Smooth muscle cell (in vitro differentiated cells): ENCODE results near the gene LRRC3. TPM values are rescaled to one million over a fixed set of nuclear protein-coding genes. Genes with fewer than 3 reads are reported as not detected.
A peak's percentile ranks its signal among the peaks of the same experiment; 100 is the strongest.
"Not testable (repeated sequence)": the region's sequence is repeated elsewhere in the genome, so short reads cannot be mapped to it uniquely, and the experiment has no call there.

Source experiments
- DNase-seq: peaks from one replicate; lab custom pipeline; 2025; ENCODE audit not compliant: unreplicated experiment; lab: John Stamatoyannopoulos, UW
- H2AFZ ChIP-seq: fragments of 200-600 bp; sonication (generic); 2 replicates; pipeline ENCODE4 v1.6.0; 2016; ENCODE audit warnings: antibody characterized with exemption, low read depth, mild to moderate bottlenecking
- H3F3A ChIP-seq: fragments of 200-600 bp; sonication (generic); 2 replicates; pipeline ENCODE4 v1.6.0; 2017; ENCODE audit warnings: antibody characterized with exemption, low read depth
- H3K27ac ChIP-seq: fragments of 200-600 bp; sonication (generic); 2 replicates; pipeline ENCODE4 v1.5.1; 2016; ENCODE audit warnings: low read depth, mild to moderate bottlenecking
- H3K27me3 ChIP-seq: fragments of 200-600 bp; sonication (generic); 2 replicates; pipeline ENCODE4 v1.6.1; 2016; ENCODE audit warnings: low read depth, mild to moderate bottlenecking
- H3K36me3 ChIP-seq: fragments of 200-600 bp; sonication (generic); 2 replicates; pipeline ENCODE4 v1.5.1; 2016; ENCODE audit warnings: low read depth
- H3K4me1 ChIP-seq: fragments of 200-600 bp; sonication (generic); 2 replicates; pipeline ENCODE4 v1.5.1; 2016; ENCODE audit warnings: low read depth
- H3K4me2 ChIP-seq: fragments of 200-600 bp; sonication (generic); 2 replicates; pipeline ENCODE4 v1.6.0; 2016; ENCODE audit warnings: mild to moderate bottlenecking
- H3K4me3 ChIP-seq: fragments of 200-600 bp; sonication (generic); 2 replicates; pipeline ENCODE4 v1.5.1; 2016; ENCODE audit warnings: mild to moderate bottlenecking
- H3K79me2 ChIP-seq: fragments of 200-600 bp; sonication (generic); 2 replicates; pipeline ENCODE4 v1.6.0; 2016; ENCODE audit warnings: low read depth, mild to moderate bottlenecking
- H3K9ac ChIP-seq: fragments of 200-600 bp; sonication (generic); 2 replicates; pipeline ENCODE4 v1.6.0; 2016; ENCODE audit warnings: low read depth
- H3K9me3 ChIP-seq: fragments of 200-600 bp; sonication (generic); replicated peaks from 2 replicates; pipeline ENCODE4 v1.5.1; 2016; ENCODE audit warnings: low read depth
- H4K20me1 ChIP-seq: fragments of 200-600 bp; sonication (generic); 2 replicates; pipeline ENCODE4 v1.6.0; 2016; ENCODE audit warnings: low read depth
- WGBS: methylation state at CpG from one replicate; pipeline ENCODE4 v1.1.7; 2016; ENCODE audit warnings: low lambda C conversion rate; 5-methylcytosine and 5-hydroxymethylcytosine counted together
- polyA plus RNA-seq: library from polyadenylated mRNA; unstranded; fragments of >200 nt; fragmentation: Nextera tagmentation; extraction: Ambion mirVana; gene quantifications from 2 replicates; pipeline ENCODE4 v1.2.1, GENCODE V29; 2016
- total RNA-seq: library from RNA; depleted of rRNA; stranded (reverse); fragments of >200 nt; gene quantifications from 2 replicates; pipeline ENCODE4 v1.2.3, GENCODE V29; 2014
- TF ChIP-seq, protein P1 (sequence below): fragments of 200-600 bp; sonication (generic); IDR thresholded peaks from 2 replicates; pipeline ENCODE4 v1.5.1; 2017; ENCODE audit warnings: borderline replicate concordance, mild to moderate bottlenecking, antibody characterized with exemption; ENCODE audit not compliant: insufficient read depth, poor library complexity, severe bottlenecking

Gene LRRC3
- total and polyA plus RNA-seq, 2 experiments from 2014 or later = 4.9 to 5.3 TPM

DNA sequence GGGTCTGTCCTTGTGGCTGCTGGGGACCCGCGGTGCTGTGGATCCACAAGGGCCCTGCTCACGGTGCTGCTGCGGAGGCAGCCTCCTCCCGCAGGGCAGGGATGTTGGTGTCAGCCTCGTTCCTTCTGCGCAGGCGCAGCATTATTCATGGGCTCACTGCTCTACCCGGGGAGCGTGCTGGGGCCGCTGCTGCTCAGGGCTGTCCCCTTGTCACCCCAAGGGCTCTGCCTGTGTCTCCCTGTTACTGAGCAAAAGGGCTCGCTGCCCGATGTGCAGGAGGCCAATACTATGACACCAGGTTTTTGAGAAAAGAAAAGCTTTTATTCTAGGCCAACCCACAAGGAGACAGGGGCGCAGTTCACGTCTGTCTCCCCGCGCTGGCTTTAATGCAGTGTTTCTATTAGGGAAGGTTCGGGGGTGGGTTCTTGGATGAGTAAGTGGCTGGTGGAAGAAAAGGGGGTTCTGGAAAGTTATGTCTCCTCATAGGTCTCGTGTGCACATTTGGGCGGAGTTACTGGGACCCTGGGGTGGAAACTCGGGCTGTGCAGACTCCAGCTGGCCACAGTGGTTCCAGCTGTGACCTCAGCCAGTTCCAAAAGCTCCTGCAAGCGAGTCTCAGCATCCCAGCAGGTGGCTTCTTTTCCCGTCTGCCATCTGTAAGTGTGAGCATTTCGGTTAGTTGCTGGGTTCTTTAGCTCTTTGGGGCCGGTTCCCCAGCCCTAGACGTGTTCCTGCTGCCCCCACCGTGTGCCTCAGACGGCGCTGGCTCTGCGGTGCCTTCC is 40.8 kb upstream of the LRRC3 start:
- TF ChIP-seq, protein P1, sequence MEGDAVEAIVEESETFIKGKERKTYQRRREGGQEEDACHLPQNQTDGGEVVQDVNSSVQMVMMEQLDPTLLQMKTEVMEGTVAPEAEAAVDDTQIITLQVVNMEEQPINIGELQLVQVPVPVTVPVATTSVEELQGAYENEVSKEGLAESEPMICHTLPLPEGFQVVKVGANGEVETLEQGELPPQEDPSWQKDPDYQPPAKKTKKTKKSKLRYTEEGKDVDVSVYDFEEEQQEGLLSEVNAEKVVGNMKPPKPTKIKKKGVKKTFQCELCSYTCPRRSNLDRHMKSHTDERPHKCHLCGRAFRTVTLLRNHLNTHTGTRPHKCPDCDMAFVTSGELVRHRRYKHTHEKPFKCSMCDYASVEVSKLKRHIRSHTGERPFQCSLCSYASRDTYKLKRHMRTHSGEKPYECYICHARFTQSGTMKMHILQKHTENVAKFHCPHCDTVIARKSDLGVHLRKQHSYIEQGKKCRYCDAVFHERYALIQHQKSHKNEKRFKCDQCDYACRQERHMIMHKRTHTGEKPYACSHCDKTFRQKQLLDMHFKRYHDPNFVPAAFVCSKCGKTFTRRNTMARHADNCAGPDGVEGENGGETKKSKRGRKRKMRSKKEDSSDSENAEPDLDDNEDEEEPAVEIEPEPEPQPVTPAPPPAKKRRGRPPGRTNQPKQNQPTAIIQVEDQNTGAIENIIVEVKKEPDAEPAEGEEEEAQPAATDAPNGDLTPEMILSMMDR = no peak
- peaks cover 10% of the 10 kb centered on the region for H3K27me3 ChIP-seq
- H3K4me1 ChIP-seq = no peaks in the 10 kb centered on the region
- H2AFZ ChIP-seq = no peak overlapping the region
- DNase-seq = no peak
- H3K36me3 ChIP-seq = no peaks in the 10 kb centered on the region
- H3K79me2 ChIP-seq = no peaks in the 10 kb centered on the region
- H3K4me2 ChIP-seq = no peak overlapping the region
- no peak overlapping the region for H3K27ac ChIP-seq
- 94% methylated on average over 29 of the region's 30 CpGs for WGBS
- H3F3A ChIP-seq = no peaks in the 10 kb centered on the region
- no peaks in the 10 kb centered on the region for H3K9me3 ChIP-seq
- no peaks in the 10 kb centered on the region for H4K20me1 ChIP-seq
- no peak overlapping the region for H3K9ac ChIP-seq
- no peak overlapping the region for H3K4me3 ChIP-seq

DNA sequence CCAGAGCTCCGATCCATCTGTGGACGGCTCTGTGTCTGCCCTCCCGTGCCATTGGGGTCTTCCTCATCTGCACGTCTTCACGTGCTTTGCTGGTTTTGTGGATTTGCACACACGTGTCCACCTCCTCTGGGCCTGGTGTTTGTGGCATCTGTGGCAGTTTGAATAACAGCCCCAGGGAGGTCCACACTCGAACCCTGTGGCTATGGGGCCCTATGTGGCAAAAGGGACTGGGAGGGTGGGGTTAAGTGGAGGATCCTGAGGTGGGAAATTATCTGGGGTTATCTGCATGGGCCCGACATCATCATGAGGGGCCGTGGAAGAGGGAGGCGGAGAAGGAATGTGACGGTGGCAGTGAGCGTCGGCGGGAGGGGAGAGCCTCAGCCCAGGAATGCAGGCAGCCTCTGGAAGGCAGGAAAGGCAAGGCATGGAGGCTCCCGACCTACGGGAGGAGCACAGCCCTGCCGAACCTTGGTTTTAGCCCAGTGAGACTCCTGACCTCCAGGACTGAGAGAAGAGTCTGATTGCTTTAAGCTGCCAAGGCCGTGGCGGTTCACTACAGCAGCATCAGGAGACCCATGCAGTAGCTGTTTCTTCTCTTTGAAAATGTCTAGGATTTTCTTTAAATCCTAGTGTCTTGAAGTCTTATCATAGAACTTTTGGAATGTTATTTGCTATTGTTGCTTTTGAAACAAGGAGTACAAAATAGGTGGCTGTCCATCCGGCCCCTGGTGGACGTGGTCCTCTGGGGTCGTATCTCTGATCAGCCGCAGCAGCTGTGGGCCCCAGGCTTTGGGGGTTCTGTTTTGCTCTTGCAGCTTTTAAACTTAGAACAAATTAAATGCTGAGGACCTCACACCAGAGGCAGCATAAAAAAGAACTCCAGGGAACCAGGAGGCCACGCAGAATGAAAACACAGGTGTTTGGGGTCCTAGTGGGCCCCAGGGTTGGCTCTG is 40.0 kb upstream of the LRRC3 start:
- TF ChIP-seq, protein P1 = no peak
- H4K20me1 ChIP-seq = no peaks in the 10 kb centered on the region
- H3K36me3 ChIP-seq = no peaks in the 10 kb centered on the region
- peak overlapping the region; percentile 31 for H2AFZ ChIP-seq
- no peak overlapping the region for H3K4me3 ChIP-seq
- no peak overlapping the region for H3K27ac ChIP-seq
- H3K9me3 ChIP-seq = no peaks in the 10 kb centered on the region
- H3K4me2 ChIP-seq = no peak overlapping the region
- H3K27me3 ChIP-seq = peaks cover 10% of the 10 kb centered on the region
- H3K9ac ChIP-seq = no peak overlapping the region
- 68% methylated on average over 24 of the region's 24 CpGs for WGBS
- H3K4me1 ChIP-seq = no peaks in the 10 kb centered on the region
- DNase-seq = no peak
- no peaks in the 10 kb centered on the region for H3K79me2 ChIP-seq
- H3F3A ChIP-seq = no peaks in the 10 kb centered on the region

DNA sequence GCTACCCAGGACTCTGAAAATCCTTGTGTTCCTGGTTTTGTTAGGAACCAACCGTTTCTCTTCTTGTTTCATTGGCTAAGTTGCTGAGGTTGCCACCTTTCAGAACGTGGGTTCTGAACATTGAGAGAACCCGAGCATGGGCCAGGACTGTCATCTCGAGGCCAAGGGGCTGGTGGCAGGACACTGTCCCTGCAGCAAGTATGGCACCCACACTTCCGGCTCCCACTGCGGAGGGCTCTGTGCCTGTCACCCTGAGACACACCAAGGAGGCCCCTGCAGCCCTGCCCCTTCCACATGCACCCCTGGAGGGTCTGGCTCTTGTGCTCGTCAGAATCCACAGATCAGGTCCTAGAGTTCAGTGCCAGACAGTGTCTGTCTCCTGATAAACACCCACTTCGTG is 39.1 kb upstream of the LRRC3 start:
- WGBS = 84% methylated on average over 8 of the region's 8 CpGs
- Histone ChIP-seq H3K27ac (no peak overlapping the region), H3K79me2 (no peaks in the 10 kb centered on the region), H3K9me3 (no peaks in the 10 kb centered on the region), H3K9ac (no peak overlapping the region), H4K20me1 (no peaks in the 10 kb centered on the region), H3F3A (no peaks in the 10 kb centered on the region), H3K4me2 (no peak overlapping the region), H3K4me1 (no peaks in the 10 kb centered on the region), H3K36me3 (no peaks in the 10 kb centered on the region), H2AFZ (no peak overlapping the region), H3K27me3 (peaks cover 10% of the 10 kb centered on the region), H3K4me3 (no peak overlapping the region)
- no peak for DNase-seq
- TF ChIP-seq, protein P1 = no peak

DNA sequence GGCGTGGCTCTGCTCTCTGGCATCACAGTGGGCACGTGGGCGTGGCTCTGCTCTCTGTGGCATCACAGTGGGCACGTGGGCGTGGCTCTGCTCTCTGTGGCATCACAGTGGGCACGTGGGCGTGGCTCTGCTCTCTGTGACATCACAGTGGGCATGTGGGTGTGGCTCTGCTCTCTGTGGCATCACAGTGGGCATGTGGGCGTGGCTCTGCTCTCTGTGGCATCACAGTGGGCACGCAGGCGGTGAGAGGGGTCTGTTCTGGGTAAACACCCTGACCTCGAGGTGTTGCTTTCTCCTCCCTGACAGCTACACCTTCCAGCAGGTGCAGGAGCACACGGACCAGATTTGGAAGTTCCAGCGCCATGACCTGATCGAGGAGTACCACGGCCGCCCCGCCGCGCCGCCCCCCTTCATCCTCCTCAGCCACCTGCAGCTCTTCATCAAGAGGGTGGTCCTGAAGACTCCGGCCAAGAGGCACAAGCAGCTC is 37.6 kb upstream of the LRRC3 start:
- H3K27ac ChIP-seq, H3K36me3 ChIP-seq, DNase-seq, H2AFZ ChIP-seq, H3K4me1 ChIP-seq, H3K79me2 ChIP-seq, H3F3A ChIP-seq, H4K20me1 ChIP-seq, H3K9me3 ChIP-seq, H3K4me2 ChIP-seq, H3K4me3 ChIP-seq, H3K27me3 ChIP-seq, H3K9ac ChIP-seq: not testable (repeated sequence)
- WGBS = 89% methylated on average over 20 of the region's 21 CpGs
